Measurements from ENCODE around the gene RASAL3. TPM values are rescaled to one million over a fixed set of nuclear protein-coding genes. Genes with fewer than 3 reads are reported as not detected.

The RASAL3 gene
- total and polyA plus RNA-seq, 4 donors = 0.76 to 1.5 (median 1.1) TPM

- TF ChIP-seq YY1 (IDR thresholded peaks at IDR 0.05) (no peak), GABPA (IDR thresholded peaks at IDR 0.05 in 1 of 2, conservative IDR thresholded peaks at IDR 0.05 in 1 of 2) (no peak), RAD21 (IDR thresholded peaks at IDR 0.05) (no peak), TAF1 (conservative IDR thresholded peaks at IDR 0.05) (no peak), RXRA (IDR thresholded peaks at IDR 0.05) (no peak), CTCF (IDR thresholded peaks at IDR 0.05; ENCODE audit: low read depth, low read length, missing input control) (no peak), SP1 (IDR thresholded peaks at IDR 0.05) (no peak)
- Histone ChIP-seq H3K4me1 (ENCODE audit: control insufficient read depth in 4 of 4, insufficient read depth in 4 of 4, low read length in 3 of 4) (peaks cover 12 to 54% (median 43%) of the 10 kb centered on the region in 4 donors), H3K27me3 (ENCODE audit: control insufficient read depth in 4 of 4, insufficient read depth in 4 of 4, low read length in 3 of 4) (no peaks in the 10 kb centered on the region), H3K9ac (ENCODE audit: low read depth in 1 of 2, low read length in 2 of 2) (no peak overlapping the region), H3K4me3 (ENCODE audit: low read depth in 1 of 3, low read length in 3 of 3) (no peak overlapping the region), H3K27ac (ENCODE audit: low read depth in 1 of 2, low read length in 2 of 2) (no peak overlapping the region), H3K36me3 (ENCODE audit: control insufficient read depth in 4 of 4, insufficient read depth in 3 of 4, low read depth in 1 of 4, low read length in 3 of 4) (peaks cover 2 to 34% (median 9%) of the 10 kb centered on the region in 4 donors), H3K9me3 (ENCODE audit: control insufficient read depth in 4 of 4, low read length in 3 of 4) (no peaks in the 10 kb centered on the region)
- 94% methylated on average over 22 of the region's 22 CpGs for WGBS
- no peak for DNase-seq (ENCODE audit: low spot score)
These were observed 35.2 kb downstream of the RASAL3 start for GRCh38 chr19:15428956-15429824.

GRCh38 chr19:15427991-15428471, 36.3 kb downstream of the RASAL3 start:
- WGBS = 96% methylated on average over 35 of the region's 35 CpGs
- Histone ChIP-seq H3K9me3 (ENCODE audit: control insufficient read depth in 4 of 4, low read length in 3 of 4) (no peaks in the 10 kb centered on the region), H3K9ac (ENCODE audit: low read depth in 1 of 2, low read length in 2 of 2) (no peak overlapping the region), H3K36me3 (ENCODE audit: control insufficient read depth in 4 of 4, insufficient read depth in 3 of 4, low read depth in 1 of 4, low read length in 3 of 4) (peaks cover 8 to 42% (median 13%) of the 10 kb centered on the region in 4 donors), H3K27me3 (ENCODE audit: control insufficient read depth in 4 of 4, insufficient read depth in 4 of 4, low read length in 3 of 4) (no peaks in the 10 kb centered on the region), H3K4me1 (ENCODE audit: control insufficient read depth in 4 of 4, insufficient read depth in 4 of 4, low read length in 3 of 4) (peaks cover 12 to 49% (median 43%) of the 10 kb centered on the region in 4 donors), H3K4me3 (ENCODE audit: low read depth in 1 of 3, low read length in 3 of 3) (no peak overlapping the region), H3K27ac (ENCODE audit: low read depth in 1 of 2, low read length in 2 of 2) (no peak overlapping the region)
- TF ChIP-seq FOXA1 (IDR thresholded peaks at IDR 0.05) (no peak), ZBTB33 (IDR thresholded peaks at IDR 0.05) (no peak), MAX (IDR thresholded peaks at IDR 0.05) (no peak), HNF4A (conservative IDR thresholded peaks at IDR 0.05) (no peak), REST (IDR thresholded peaks at IDR 0.05) (no peak), RAD21 (IDR thresholded peaks at IDR 0.05) (no peak), FOXA2 (IDR thresholded peaks at IDR 0.05) (no peak), CTCF (IDR thresholded peaks at IDR 0.05; ENCODE audit: low read depth, low read length, missing input control) (no peak), NR2F2 (IDR thresholded peaks at IDR 0.05) (no peak), TAF1 (conservative IDR thresholded peaks at IDR 0.05) (no peak), ATF3 (IDR thresholded peaks at IDR 0.05) (no peak), RXRA (IDR thresholded peaks at IDR 0.05) (no peak)
- no peak for DNase-seq (ENCODE audit: low spot score)
